ENCODE data around the gene DAPK1.
"Not testable (repeated sequence)": the region's sequence is repeated elsewhere in the genome, so short reads cannot be mapped to it uniquely, and the experiment has no call there.

DAPK1 gene

DNA sequence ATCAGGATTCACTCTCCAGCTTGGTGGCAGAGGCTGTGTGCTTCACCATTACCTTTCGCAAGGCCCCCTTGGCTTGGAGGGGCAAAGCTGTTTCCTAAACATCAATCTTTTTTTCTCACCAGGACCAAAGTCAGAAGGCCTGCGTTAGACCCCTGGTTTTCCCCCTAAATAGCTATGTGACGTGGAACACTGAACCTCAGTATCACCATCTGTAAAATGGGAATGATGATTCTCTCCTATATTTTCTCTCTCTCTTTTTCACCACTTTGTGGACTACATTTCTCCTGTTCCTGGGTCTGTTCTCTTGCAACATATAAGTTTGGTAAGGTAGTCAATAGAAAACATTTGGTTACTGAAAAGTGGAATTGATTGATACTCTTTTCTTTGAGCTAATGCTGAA lies 50.5 kb downstream of the DAPK1 start:
- DNase-seq, result no peak

DNA sequence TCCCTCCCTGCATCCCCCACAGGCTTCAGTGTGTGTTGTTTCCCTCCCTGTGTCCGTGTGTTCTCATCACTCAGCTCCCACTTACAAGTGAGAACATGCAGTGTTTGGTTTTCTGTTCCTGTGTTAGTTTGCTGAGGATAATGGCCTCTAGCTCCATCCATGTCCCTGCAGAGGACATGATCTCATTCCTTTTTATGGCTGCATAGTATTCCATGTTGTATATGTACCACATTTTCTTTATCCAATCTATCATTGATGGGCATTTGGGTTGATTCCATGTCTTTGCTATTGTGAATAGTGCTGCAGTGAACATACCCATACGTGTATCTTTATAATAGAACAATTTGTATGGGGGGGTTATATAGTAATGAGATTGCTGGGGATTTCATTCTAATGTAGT lies 51.4 kb downstream of the DAPK1 start:
- DNase-seq, result not testable (repeated sequence)

DNA sequence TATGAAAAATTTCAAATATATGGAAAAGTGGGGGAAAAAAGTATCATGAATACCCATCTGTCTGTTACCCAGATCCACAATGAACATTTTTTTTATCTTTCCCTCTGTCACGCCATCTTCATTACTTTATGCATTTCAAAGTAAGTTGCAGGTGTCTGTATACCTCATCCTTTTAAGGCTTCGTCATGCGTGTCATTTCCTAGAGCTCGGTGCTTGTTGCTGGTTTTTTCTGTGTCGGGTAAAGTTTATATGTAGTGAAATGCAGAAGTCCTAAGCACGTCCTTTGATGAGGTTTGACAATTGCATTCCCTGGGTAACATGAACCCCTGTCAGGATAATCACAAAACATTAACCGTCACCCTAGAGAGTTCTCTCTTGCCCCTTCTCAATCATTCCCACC lies 52.1 kb downstream of the DAPK1 start:
- DNase-seq, result no peak

DNA sequence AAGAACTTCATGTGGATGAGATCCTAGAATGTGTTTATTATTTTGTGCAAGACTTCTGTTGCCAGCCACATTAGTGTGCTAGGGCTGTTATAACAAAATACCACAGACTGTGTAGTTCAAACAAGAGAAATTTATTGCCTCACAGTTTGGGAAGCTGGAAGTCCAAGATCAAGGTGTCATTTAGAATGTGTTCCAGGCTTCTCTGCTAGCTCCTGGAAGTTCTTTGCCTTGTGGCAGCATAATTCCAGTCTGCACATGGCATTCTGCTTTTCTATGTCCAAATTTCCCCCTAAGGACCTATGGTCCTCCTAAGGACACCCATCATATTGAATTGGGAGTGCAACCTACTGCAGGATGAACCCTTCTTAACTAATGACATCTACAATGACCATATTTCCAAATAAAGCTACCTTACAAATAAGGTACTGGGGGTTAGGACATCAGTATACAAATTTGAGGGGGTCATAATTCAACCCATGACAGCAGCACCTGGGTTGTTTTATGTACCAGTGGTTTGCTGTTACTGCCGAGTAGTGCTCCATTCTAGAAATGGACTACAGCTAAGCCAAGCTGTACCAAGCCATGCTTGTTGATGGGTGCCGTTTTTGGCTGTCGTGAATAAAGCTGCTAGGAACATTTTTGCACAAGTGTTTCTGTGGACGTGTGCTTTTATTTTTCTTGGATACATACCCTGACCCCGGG lies 52.7 kb downstream of the DAPK1 start:
- no peak for DNase-seq

DNA sequence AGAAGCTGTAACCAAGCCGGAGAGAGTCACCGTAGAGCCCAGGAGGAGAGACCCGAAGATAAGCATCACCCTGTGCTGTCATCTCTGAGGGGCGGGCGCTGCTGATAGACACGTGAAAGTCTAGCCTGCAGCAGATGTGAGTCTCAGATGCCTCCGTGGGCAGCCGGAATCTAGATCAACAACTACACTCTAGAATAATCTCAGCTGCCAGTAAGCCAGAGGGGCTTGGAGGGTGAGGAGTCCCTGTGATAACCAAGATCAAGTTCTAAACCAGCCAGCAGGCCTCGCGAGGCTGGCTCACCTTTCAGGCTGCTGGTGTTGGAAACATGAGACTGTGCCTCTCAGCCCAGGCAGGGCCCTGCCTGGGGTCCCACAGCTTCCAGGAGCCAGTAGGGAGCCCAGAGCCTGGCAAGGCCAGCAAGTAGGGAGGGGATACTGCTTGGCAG lies 54.1 kb downstream of the DAPK1 start:
- DNase-seq, result no peak

DNA sequence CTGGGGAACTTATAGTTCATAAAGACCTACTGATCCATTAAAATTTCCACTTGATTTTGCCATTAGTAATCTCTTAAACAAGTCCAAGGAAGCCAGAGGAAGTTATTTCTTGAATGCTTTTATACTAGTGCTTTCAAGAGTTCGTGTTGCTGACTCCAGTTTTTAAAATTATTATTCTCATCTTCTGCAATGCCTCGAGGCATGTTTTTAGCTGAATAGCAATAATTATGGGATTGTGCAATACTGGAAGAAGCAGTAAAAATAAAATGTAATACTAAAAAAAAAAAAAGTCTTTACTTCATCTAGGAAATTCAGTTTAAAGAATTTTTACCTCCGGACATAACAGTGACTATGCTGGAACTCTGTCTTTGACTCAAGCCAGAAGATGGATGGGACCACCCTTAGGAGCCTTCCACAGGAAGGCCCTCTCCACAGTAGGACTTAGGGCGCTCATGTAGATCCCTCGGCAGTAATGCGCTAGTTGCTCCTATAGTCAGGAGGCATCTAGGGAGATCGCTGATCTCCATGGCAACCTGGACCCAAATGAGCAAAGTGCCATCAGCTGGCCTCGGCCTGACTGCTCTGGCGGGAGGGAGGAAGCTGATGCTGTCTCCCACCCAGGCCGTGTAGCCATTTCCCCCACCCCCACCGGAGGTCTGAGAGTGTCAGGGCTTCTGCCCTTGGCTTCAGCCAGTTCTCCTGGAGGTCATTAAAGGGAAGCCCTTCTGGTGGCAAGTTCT lies 56.7 kb downstream of the DAPK1 start:
- no peak for DNase-seq

DNA sequence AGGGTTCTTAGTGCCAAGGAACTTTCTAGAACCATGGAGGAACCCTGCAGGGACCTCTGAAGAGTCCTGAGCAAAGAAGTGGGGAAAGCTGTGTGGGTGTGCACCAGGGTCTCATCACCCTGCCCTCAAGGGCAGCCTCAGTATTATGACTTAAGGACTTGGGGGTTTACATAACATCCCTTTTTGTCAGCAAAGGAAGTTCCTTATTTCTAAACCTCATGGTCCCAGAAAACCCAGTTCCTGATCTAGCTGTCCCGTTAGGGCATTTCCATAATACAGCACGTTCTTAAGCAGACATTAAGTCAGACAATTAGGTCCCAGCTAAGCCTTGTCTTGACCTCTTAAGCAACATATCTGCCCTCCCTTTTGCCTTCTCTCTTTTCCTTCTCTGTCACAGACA lies 57.3 kb downstream of the DAPK1 start:
- no peak for DNase-seq

DNA sequence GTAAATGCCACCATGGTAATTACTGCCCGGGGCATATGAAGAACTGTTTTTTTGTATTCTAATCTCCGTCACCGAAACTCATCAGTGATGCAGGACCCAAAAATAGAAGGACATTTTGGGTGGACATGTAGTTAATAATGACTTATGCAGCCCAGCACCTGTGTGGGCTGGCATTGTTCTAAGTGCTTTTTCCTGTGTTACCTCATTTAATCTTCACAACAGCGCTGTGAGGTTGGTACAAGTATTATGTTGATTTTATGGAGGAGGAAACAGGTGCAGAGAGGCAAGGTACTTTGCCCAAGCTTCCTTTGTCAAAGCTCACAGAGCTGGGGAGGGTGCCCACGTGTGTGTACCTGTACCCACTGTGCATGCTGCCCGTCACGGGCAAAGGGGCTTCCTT lies 58.4 kb downstream of the DAPK1 start:
- DNase-seq, result peak; percentile 28

DNA sequence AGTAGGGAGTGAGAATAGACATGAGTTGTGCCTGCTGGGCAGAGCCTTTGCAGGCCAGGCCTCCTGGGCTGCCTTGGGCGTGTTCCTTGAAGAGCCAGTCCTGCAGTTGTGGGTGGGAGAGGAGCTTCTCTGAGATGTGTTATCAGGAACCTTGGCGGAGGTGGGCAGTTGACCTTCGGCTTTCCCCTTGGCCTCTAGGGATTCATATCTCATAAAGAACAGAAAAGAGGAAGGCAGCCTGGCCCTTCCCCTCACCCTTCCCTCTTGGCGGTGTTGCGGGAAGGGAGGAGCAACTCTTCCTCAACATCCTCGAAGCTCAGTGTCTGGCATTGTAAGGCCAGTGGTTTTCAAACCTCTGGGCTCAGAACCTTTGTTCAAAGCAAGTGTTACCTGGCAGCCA lies 59.2 kb downstream of the DAPK1 start:
- no peak for DNase-seq

DNA sequence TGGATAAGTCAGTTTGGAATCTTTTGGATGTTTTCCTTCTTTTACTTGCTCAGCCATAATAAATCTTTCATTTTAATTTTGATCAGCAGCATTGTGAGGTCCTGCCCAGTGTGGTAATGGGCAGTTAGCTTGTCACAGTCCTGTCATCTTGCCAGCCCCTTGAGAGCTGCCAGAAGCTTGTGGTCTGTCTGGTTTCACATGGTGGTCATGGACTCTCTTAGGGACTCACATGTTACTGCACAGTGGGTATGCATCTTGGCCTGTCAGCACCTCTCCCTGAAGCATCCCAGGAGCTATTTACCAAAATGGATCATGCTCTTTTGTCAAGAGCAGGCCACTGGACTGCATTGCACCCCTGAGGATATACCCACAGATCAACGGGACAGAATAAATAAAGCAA lies 60.3 kb downstream of the DAPK1 start:
- DNase-seq, result no peak

DNA sequence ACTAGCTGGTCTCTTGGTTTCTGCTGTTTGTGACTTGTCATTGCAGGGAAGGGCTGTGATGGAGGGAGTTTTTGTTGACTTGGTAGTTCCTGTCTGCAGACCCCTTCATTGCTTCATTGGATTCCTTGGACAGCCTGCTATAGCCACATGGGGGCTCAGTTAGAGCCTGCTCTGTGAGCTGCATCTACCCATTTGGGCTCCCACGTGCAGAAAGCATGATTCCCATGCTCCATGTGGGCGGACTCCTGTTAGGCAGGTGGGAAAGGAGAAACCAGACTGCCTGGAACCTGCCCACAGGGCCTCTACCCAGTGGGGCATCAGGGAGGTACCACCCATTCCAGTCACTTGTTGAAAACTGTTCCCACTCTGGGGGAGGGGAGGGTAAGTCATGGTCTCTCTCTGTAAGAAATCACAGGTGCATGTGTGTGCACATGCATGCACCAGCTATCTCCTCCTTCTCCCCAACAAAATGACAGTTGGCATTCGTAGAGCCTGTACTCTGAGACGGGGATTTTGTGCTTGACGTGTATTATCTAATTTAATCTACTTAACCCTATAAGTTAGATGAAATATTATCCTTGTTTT lies 61.0 kb downstream of the DAPK1 start:
- DNase-seq, result no peak

DNA sequence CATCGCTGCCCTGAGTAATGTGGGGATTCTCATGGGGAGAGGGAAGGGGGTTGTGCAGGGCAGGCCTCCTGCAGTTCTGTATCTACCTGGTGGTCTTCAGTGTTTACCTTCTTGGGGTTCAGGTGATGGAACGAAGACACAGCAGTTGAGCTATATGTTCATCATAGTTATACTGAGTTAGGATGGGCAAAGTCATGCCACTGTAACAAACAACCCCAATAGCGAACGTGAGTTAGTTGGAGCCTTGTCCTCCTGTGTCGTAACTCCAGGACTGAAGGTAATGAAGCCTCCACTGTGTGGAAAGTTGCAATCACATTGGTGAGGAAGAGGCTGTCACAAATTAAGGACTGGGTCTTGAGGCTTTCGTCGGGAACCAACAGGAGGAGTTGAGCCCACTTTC lies 64.4 kb downstream of the DAPK1 start:
- no peak for DNase-seq

DNA sequence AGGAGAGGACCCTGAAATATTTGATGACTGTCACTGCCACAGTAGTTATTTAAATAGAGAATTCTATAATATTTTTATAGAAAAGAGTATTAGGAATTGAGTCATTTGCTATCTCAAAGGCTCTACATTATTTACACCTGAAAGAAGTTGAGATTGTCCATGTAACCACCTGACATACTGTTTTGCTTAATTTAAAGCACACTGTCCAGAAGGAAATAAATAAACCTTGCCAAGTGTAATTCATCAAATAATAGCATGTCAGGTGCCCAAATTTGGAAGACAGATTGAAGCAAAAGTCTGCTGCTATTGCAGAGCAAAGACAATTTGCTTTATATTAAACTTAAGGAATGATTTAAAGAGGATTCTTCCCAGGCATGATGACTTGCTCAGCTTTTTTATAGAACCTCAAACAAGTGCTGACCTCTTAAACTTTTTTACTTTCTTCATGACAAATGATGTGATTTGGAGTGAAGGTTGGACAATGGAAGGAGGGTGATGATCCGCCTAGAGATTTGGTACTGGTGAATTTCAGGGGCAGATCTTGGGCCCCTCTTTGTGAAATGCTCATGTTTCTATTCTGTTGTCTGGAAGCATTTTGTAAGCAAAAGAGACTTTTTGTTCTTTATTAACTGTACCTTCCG lies 65.0 kb downstream of the DAPK1 start:
- no peak for DNase-seq

DNA sequence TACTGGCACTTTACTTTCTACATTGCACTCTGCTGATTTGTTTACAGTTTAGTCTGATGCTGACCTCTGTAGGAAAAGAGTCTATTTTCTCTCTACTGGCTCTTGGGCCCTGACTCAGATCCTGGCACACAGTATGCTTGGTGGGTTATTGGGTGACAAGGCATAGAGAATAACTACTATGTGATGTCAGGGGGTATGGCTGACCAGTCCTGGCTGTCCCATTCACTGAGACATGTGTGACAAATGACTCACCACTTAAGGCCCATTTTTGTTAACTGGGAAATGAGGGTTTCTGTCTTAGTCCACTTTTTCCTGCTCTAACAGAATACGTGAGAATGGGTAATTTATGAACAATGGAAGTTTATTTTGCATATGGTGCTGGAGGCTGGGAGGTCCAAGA lies 66.4 kb downstream of the DAPK1 start:
- no peak for DNase-seq

DNA sequence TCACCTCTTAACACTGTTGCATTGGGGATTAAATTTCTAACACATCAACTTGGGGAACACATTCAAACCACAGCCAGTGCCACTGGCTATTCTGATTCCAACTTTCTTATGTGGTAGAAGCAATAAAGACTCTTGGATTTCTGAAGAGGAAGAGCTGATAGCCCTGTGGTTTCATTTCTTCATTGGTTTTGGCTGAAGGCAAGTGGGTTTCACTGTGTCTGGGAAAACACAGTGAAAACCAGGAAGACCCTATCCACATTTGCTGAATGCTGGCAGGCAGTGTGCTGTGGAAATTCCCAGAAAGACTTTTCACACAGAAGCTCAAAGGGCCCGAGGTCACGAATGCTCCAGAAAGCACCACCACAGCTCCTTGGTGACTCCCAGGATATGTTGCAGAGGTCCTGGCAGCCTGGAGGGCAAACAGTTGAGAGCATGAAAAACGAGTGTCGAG lies 67.1 kb downstream of the DAPK1 start:
- no peak for DNase-seq

DNA sequence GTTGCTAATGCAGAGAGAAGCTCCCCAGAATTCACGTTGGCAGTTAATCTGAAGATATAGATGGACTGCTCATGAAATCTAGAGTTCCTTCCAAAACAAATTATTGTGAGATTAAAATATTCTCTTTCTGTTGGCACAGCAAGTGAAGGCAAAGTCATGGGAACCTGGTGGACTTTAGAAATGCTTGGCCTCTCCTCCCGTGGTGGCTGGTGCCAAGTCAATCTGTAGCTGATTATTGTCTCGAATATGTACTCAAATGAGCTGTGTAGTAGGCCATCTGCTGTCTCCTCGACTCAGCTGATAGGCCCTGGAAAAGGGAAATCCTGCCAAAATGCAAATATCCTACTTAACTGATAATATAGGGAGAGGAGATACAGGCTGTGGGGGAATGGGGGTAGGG lies 69.3 kb downstream of the DAPK1 start:
- no peak for DNase-seq

DNA sequence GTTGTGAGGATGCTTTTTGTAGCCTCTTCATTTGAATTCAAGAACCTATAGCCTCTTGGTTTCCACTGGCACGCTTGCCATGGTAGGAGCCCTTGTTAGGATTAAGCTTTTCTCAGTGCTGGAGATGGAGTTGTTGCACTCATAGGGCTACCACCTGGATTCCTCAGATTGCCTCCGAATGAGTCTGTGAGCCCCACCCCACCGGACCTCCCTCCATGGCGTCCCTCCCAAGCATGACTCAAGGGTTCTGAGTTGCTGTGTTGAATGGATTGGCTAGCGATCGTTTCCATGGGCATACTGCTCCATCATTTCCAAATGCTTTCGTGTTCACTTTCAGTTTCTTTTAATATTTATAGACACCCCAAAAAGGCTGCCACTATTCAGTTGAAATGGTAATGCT lies 69.9 kb downstream of the DAPK1 start:
- no peak for DNase-seq

DNA sequence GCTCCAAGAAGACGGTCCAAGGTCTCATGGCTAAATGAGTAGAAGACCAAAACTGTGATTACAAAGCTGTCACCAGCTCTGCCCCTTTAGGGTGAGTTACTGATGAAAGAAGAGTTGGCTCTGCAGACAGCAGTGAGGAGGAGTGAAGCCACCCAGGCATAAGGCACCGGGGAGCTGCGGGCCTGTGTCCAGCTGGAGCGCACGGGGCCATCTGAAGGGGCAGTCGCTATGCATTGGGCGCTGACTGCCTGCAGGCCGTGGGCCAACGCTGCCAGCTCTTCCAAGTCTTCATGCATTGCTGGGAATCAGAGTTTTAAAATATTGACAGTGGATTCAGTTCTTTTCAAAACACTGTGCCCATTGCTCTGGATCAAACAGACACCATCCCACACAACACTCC lies 70.3 kb downstream of the DAPK1 start:
- no peak for DNase-seq

DNA sequence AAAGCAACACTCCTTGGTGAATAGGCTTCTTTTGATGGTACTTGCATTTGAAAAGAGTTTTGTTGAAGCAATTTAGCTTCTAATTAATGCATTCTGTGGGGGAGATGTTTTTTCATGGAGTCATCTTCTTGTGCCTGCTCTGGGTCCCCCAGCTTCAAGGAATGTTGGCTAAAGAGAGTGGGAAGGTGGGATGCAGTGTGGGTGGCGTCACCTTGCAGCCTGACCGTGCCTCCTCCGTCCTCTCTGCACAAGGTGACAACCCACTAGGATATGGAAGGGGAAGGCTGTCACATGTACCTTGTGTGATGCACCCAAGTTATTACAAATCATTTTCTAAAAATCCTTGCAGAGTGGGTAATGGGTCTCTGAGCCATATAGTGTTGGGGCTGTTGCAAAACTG lies 70.7 kb downstream of the DAPK1 start:
- DNase-seq, result no peak

DNA sequence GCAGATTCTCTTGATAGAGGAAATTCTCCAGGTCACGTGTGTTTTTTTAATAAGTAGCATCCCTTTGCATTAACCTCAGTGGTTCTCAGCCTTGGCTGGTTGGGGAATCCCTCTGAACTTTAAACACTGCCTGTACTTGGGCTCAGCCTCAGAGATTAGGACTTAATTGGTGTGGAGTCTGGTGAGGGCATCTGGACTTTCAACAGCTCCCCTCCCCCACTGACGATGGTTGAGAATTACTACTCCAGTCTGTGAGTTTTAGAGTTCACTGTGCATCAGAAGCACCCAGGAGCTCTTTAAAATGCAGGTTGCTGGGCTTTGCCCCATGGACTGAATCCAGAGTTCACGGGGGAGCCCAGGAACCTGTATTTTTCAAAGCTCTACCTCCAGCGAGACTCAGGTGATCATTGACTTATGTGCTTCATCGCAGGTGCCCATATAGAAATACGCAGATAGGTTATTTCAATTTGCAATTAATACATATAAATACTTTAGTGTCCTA lies 71.4 kb downstream of the DAPK1 start:
- no peak for DNase-seq

DNA sequence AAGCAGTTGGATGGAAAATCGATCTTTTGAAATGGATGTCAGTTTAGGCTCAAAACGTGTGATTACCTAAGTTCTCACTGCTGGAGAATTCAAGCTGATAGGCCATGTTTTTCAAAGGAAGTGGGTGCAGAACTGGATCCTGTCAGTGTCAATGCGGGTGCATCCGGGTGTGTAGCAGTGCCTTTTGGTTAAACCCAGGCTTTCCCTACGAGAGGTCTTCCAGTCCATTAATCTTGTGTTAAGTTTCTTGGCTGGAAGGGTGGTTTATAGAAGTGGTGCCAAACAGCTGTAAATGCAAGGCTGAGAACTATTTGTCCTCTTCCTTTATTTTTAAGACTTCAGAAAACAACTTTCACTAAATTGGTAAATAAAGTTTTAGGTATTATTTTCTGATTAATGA lies 71.9 kb downstream of the DAPK1 start:
- DNase-seq, result no peak

DNA sequence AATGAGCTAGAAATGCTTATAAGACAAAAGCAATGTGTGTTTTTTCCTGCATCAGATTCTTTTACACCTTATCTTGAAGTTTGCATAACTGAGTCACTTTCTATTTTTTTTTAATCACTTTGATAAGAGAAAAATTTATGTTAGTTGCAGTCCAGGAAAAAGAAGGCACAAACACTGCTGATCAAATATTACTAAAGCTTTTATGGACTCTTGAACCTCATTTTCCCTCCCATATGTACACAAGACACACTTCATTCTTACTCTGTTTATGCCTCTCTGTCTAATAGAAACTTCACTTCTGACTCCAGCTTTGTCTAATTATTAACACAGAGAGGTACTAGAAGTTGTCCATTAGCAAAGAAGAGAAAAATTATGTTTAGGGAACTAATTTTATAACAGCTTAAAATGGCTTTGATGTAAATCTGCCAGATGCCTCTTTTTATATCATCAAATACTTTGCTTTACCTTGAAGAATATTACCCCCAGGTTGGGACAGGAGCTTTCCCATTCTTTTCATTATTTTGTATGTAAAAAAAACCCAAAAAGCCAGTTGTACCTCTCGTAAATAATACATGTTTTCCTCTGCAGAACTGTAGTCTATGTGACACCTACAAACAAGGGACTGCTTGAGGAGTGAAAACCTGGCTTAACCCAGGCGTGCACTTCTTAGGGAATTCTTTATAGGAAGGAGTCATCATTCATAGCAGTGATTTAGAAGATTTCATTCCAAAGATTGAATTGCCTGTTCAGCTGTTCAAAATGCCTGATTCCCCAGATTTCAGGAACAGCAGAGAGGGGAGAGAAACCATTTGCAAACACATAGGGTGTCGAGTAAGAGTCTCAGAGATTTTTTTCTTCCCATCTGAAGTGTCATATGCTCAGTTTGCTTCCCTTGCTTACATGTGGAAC lies 72.6 kb downstream of the DAPK1 start:
- DNase-seq, result no peak

DNA sequence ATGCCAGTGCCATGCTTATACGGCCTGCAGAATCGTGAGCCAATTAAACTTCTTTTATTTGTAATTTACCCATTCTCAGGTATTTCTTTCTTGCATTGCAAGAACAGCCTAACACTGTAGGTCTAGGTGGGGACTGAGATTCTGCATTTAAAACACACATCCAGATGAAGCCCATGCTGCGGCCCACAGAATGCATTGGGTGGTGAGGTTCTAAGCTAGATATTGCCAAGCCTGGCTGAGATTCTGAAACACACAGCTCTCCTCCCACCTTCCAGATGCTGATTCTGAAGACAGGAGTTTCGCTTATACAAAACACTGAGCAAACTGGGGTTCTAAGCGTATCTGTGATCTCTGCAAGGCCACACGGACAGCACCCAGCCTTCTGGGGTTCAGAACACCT lies 75.1 kb downstream of the DAPK1 start:
- no peak for DNase-seq

All from NCI-H1436 treated with DMSO at 0.1 percent for 48 hours (cell line).